ENCODE results near the gene GBP3. TPM values are rescaled to one million over a fixed set of nuclear protein-coding genes. Genes with fewer than 3 reads are reported as not detected.
A peak's percentile ranks its signal among the peaks of the same experiment; 100 is the strongest.
"Not testable (repeated sequence)": the region's sequence is repeated elsewhere in the genome, so short reads cannot be mapped to it uniquely, and the experiment has no call there.

The GBP3 gene
- total RNA-seq, 6 donors from 2014 or later, result 17.9 to 47.1 (median 28.0) TPM

DNA sequence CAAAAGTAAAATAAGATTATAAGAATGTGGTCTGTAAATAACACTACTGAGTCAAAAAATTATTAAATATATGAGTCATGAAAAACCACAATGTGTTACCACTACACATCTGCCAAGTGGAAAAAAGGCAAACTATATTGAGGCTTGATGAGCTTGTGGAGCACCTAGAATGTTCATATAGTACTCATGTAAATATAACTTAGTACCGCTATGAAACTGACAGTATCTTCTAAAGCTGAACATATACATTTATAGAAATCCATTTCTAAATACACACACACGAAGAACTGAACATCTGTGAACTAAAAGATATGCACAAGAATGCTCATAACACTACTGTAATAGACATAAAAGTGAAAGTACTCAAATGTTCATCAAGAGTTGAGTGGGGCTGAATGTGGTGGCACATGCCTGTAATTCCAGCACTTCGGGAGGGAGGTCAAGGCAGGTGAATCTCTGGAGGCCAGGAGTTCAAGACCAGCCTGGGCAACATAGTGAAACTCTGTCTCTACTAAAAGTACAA, 18.5 kb upstream of the GBP3 start:
- Histone ChIP-seq H3K36me3 (no peaks in the 10 kb centered on the region), H3K9me3 (peaks cover 0 to 6% (median 2%) of the 10 kb centered on the region in 4 donors), H3K4me1 (no peaks in the 10 kb centered on the region), H3K27me3 (no peaks in the 10 kb centered on the region), H3K27ac (no peak overlapping the region), H3K4me3 (no peak overlapping the region)
- no peak for ATAC-seq (ENCODE audit: low FRiP score in 2 of 2)
- TF ChIP-seq CTCF (IDR thresholded peaks at IDR 0.05) (no peak), POLR2A (IDR thresholded peaks at IDR 0.05) (no peak), POLR2AphosphoS5 (IDR thresholded peaks at IDR 0.05) (no peak), EP300 (IDR thresholded peaks at IDR 0.05) (no peak)
- WGBS, 2 donors, result 78% methylated on average over 3 of the region's 3 CpGs
- DNase-seq, result no peak

- Histone ChIP-seq H3K36me3 (no peaks in the 10 kb centered on the region), H3K4me3 (no peak overlapping the region), H3K4me1 (no peaks in the 10 kb centered on the region), H3K27me3 (no peaks in the 10 kb centered on the region), H3K9me3 (peaks cover 0 to 6% (median 2%) of the 10 kb centered on the region in 4 donors), H3K27ac (no peak overlapping the region)
- TF ChIP-seq POLR2A (IDR thresholded peaks at IDR 0.05) (no peak), POLR2AphosphoS5 (IDR thresholded peaks at IDR 0.05) (no peak), EP300 (IDR thresholded peaks at IDR 0.05) (no peak), CTCF (IDR thresholded peaks at IDR 0.05) (no peak)
- WGBS, 2 donors, result 95 to 100% methylated on average over 1 of the region's 1 CpG
- ATAC-seq (ENCODE audit: low FRiP score in 2 of 2) (no peak), DNase-seq (no peak)
These were observed 17.6 kb upstream of the GBP3 start for GRCh38 chr1:89040315-89040626.

DNA sequence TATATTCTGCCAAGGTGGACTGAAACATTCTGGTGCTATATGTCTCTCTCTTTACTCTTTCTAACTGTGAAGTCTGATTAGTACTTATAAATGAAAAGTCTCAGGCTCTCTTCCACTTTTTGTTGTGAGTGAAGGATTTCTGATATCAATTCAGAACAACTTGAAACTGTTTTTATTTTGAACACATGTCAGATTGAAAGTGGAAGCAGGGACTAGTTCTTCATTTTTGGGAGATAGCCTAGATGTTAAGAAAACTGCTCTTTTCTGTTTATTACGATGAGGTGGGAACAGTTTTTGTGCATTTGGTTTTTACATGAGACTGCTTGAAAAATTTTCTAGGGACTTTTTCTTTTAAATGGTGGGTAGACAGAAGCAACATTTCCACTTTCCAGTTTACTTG, 14.5 kb upstream of the GBP3 start:
- TF ChIP-seq POLR2AphosphoS5 (IDR thresholded peaks at IDR 0.05) (no peak), CTCF (IDR thresholded peaks at IDR 0.05) (no peak), EP300 (IDR thresholded peaks at IDR 0.05) (no peak), POLR2A (IDR thresholded peaks at IDR 0.05) (no peak)
- no peak for DNase-seq
- Histone ChIP-seq H3K27ac (no peak overlapping the region), H3K9me3 (no peaks in the 10 kb centered on the region), H3K4me1 (peaks cover 0 to 4% (median 0%) of the 10 kb centered on the region in 4 donors), H3K27me3 (no peaks in the 10 kb centered on the region), H3K4me3 (no peak overlapping the region), H3K36me3 (no peaks in the 10 kb centered on the region)
- WGBS, 2 donors, result 63 to 65% methylated on average over 1 of the region's 1 CpG
- ATAC-seq (ENCODE audit: low FRiP score in 2 of 2), result no peak

GRCh38 chr1:89035080-89035479, 12.4 kb upstream of the GBP3 start:
- peak in 1 of 2 donors; percentile 15 for ATAC-seq (ENCODE audit: low FRiP score in 2 of 2)
- no peak for DNase-seq
- Histone ChIP-seq H3K36me3 (no peaks in the 10 kb centered on the region), H3K27ac (no peak overlapping the region), H3K27me3 (no peaks in the 10 kb centered on the region), H3K4me3 (no peak overlapping the region), H3K4me1 (peaks cover 0 to 4% (median 0%) of the 10 kb centered on the region in 4 donors), H3K9me3 (no peaks in the 10 kb centered on the region)
- 94 to 100% methylated on average over 1 of the region's 1 CpG for WGBS, 2 donors
- TF ChIP-seq CTCF (IDR thresholded peaks at IDR 0.05) (no peak), EP300 (IDR thresholded peaks at IDR 0.05) (no peak), POLR2A (IDR thresholded peaks at IDR 0.05) (no peak), POLR2AphosphoS5 (IDR thresholded peaks at IDR 0.05) (no peak)

GRCh38 chr1:89034004-89034403, 11.3 kb upstream of the GBP3 start:
- not testable (repeated sequence) for H3K36me3 ChIP-seq; H3K4me1 ChIP-seq; ATAC-seq (ENCODE audit: low FRiP score in 2 of 2); H3K27ac ChIP-seq; H3K27me3 ChIP-seq; DNase-seq; H3K4me3 ChIP-seq; H3K9me3 ChIP-seq
- 94 to 100% methylated on average over 3 to 5 of the region's 5 CpGs for WGBS, 2 donors

- not testable (repeated sequence) for H3K27me3 ChIP-seq; H3K27ac ChIP-seq; ATAC-seq (ENCODE audit: low FRiP score in 2 of 2); H3K4me3 ChIP-seq; H3K9me3 ChIP-seq; H3K36me3 ChIP-seq; DNase-seq; H3K4me1 ChIP-seq
- 81 to 86% methylated on average over 2 of the region's 2 CpGs for WGBS, 2 donors
These were observed 6.4 kb upstream of the GBP3 start for GRCh38 chr1:89029051-89029450.
